IMR-90 (cell line): ENCODE data around the gene BCO2.

Source experiments
- BHLHE40 ChIP-seq: fragments of 150-350 bp; IDR thresholded peaks from 2 replicates; pipeline ENCODE4 v1.6.1; 2016; ENCODE audit warnings: mild to moderate bottlenecking, low read depth, low read length
- CEBPB ChIP-seq: IDR thresholded peaks from 2 replicates; pipeline ENCODE4 v1.6.1; 2012; ENCODE audit warnings: low read depth, low read length, improper control_type of control experiment
- MAFK ChIP-seq: IDR thresholded peaks from 2 replicates; pipeline ENCODE4 v1.6.1; 2012; ENCODE audit warnings: low read depth, low read length, improper control_type of control experiment
- MAZ ChIP-seq: IDR thresholded peaks from 2 replicates; pipeline ENCODE4 v1.6.1; 2012; ENCODE audit warnings: low read depth, mild to moderate bottlenecking, low read length, improper control_type of control experiment, moderate library complexity, borderline replicate concordance
- MXI1 ChIP-seq: IDR thresholded peaks from 2 replicates; pipeline ENCODE4 v1.6.1; 2012; ENCODE audit warnings: low read depth, mild to moderate bottlenecking, low read length, moderate library complexity, borderline replicate concordance
- NFE2L2 ChIP-seq: fragments of 150-350 bp; IDR thresholded peaks from 2 replicates; pipeline ENCODE4 v1.6.1; 2016; ENCODE audit warnings: low read depth, mild to moderate bottlenecking, low read length
- POLR2A ChIP-seq: IDR thresholded peaks from 2 replicates; pipeline ENCODE4 v1.6.1; 2012; ENCODE audit warnings: mild to moderate bottlenecking, low read depth, low read length
- RAD21 ChIP-seq: IDR thresholded peaks from 2 replicates; pipeline ENCODE4 v1.6.1; 2012; ENCODE audit warnings: low read length, improper control_type of control experiment
- RCOR1 ChIP-seq: IDR thresholded peaks from 2 replicates; pipeline ENCODE4 v1.6.1; 2012; ENCODE audit warnings: mild to moderate bottlenecking, low read length, improper control_type of control experiment; ENCODE audit not compliant: insufficient replicate concordance
- RFX5 ChIP-seq: IDR thresholded peaks from 2 replicates; pipeline ENCODE4 v1.8.0; 2012; ENCODE audit warnings: low read depth, mild to moderate bottlenecking, low read length, moderate library complexity
- SMC3 ChIP-seq: fragments of 150-350 bp; IDR thresholded peaks from 2 replicates; pipeline ENCODE4 v1.6.1; 2016; ENCODE audit warnings: low read depth, mild to moderate bottlenecking, antibody characterized with exemption, low read length, moderate library complexity
- TF ChIP-seq, protein P1 (sequence below): conservative IDR thresholded peaks from 2 replicates; pipeline ENCODE4 v1.5.1; 2012; ENCODE audit warnings: mild to moderate bottlenecking, low read depth, low read length, improper control_type of control experiment
- TF ChIP-seq, protein P2 (sequence below): fragments of 150-350 bp; IDR thresholded peaks from 2 replicates; pipeline ENCODE4 v1.6.1; 2017; ENCODE audit warnings: mild to moderate bottlenecking, antibody characterized with exemption, low read length, low read depth

GRCh38 chr11:112160091-112160848, 15.0 kb upstream of the BCO2 start:
- TF ChIP-seq, protein P1, sequence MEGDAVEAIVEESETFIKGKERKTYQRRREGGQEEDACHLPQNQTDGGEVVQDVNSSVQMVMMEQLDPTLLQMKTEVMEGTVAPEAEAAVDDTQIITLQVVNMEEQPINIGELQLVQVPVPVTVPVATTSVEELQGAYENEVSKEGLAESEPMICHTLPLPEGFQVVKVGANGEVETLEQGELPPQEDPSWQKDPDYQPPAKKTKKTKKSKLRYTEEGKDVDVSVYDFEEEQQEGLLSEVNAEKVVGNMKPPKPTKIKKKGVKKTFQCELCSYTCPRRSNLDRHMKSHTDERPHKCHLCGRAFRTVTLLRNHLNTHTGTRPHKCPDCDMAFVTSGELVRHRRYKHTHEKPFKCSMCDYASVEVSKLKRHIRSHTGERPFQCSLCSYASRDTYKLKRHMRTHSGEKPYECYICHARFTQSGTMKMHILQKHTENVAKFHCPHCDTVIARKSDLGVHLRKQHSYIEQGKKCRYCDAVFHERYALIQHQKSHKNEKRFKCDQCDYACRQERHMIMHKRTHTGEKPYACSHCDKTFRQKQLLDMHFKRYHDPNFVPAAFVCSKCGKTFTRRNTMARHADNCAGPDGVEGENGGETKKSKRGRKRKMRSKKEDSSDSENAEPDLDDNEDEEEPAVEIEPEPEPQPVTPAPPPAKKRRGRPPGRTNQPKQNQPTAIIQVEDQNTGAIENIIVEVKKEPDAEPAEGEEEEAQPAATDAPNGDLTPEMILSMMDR, result no peak
- TF ChIP-seq POLR2A, result no peak
- no peak for TF ChIP-seq RCOR1
- no peak for TF ChIP-seq BHLHE40
- TF ChIP-seq NFE2L2, result no peak
- TF ChIP-seq SMC3, result no peak
- no peak for TF ChIP-seq MXI1
- TF ChIP-seq, protein P2, sequence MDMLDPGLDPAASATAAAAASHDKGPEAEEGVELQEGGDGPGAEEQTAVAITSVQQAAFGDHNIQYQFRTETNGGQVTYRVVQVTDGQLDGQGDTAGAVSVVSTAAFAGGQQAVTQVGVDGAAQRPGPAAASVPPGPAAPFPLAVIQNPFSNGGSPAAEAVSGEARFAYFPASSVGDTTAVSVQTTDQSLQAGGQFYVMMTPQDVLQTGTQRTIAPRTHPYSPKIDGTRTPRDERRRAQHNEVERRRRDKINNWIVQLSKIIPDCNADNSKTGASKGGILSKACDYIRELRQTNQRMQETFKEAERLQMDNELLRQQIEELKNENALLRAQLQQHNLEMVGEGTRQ, result no peak
- no peak for TF ChIP-seq MAZ
- no peak for TF ChIP-seq CEBPB
- no peak for TF ChIP-seq RAD21
- no peak for TF ChIP-seq RFX5
- no peak for TF ChIP-seq MAFK
